DOHH2 (cell line): ENCODE measurements around the gene RCL1.

Experiments
- H3F3A ChIP-seq: fragments of 200-600 bp; sonication (generic), shearing (Covaris generic); 2 replicates; pipeline ENCODE4 v1.6.0; 2016; ENCODE audit warnings: antibody characterized with exemption, mild to moderate bottlenecking; ENCODE audit not compliant: control insufficient read depth, insufficient read depth
- H3K27ac ChIP-seq: fragments of 200-600 bp; sonication (generic); 2 replicates; pipeline ENCODE4 v1.5.1; 2014; ENCODE audit warnings: low read depth, mild to moderate bottlenecking, low read length, moderate library complexity
- H3K27me3 ChIP-seq: fragments of 200-600 bp; sonication (generic); 2 replicates; pipeline ENCODE4 v1.6.1; 2014; ENCODE audit warnings: mild to moderate bottlenecking, low read length, mixed read lengths; ENCODE audit not compliant: control insufficient read depth
- H3K36me3 ChIP-seq: fragments of 200-600 bp; sonication (generic); 2 replicates; pipeline ENCODE4 v1.6.1; 2014; ENCODE audit warnings: mild to moderate bottlenecking, low read length, moderate library complexity, mixed read lengths; ENCODE audit not compliant: control insufficient read depth
- H3K4me1 ChIP-seq: fragments of 200-600 bp; sonication (generic); 2 replicates; pipeline ENCODE4 v1.6.1; 2014; ENCODE audit warnings: mild to moderate bottlenecking, low read length, mixed read lengths; ENCODE audit not compliant: control insufficient read depth
- H3K4me2 ChIP-seq: fragments of 200-600 bp; sonication (generic); 2 replicates; pipeline ENCODE4 v1.6.0; 2014; ENCODE audit warnings: mild to moderate bottlenecking, low read length, moderate library complexity
- H3K4me3 ChIP-seq: fragments of 200-600 bp; sonication (generic); 2 replicates; pipeline ENCODE4 v1.5.1; 2014; ENCODE audit warnings: mild to moderate bottlenecking, low read length, mixed read lengths
- H3K79me2 ChIP-seq: fragments of 200-600 bp; sonication (generic); 2 replicates; pipeline ENCODE4 v1.6.1; 2014; ENCODE audit warnings: mild to moderate bottlenecking, low read length, mixed read lengths; ENCODE audit not compliant: control insufficient read depth
- H3K9me2 ChIP-seq: fragments of 200-600 bp; sonication (generic); replicated peaks from 2 replicates; pipeline ENCODE4 v1.6.1; 2014; ENCODE audit warnings: mild to moderate bottlenecking, low read length, mixed read lengths; ENCODE audit not compliant: control insufficient read depth
- H3K9me3 ChIP-seq: fragments of 200-600 bp; sonication (generic); 2 replicates; pipeline ENCODE4 v1.6.1; 2014; ENCODE audit warnings: antibody characterized with exemption, low read length, mixed read lengths; ENCODE audit not compliant: control insufficient read depth, insufficient read depth
- H4K20me1 ChIP-seq: fragments of 200-600 bp; sonication (generic); 2 replicates; pipeline ENCODE4 v1.6.0; 2014; ENCODE audit warnings: low read depth, mild to moderate bottlenecking, antibody characterized with exemption, low read length, moderate library complexity; ENCODE audit not compliant: control insufficient read depth, insufficient read depth
- CTCF ChIP-seq: fragments of 200-600 bp; sonication (generic); IDR thresholded peaks from one replicate; pipeline ENCODE4 v1.5.1; 2014; ENCODE audit warnings: antibody characterized with exemption, mild to moderate bottlenecking, low read depth, low read length; ENCODE audit not compliant: poor library complexity, severe bottlenecking
- EZH2phosphoT487 ChIP-seq: fragments of 200-600 bp; sonication (generic); IDR thresholded peaks from 2 replicates; pipeline ENCODE4 v1.6.1; 2017; ENCODE audit warnings: borderline replicate concordance, mild to moderate bottlenecking, antibody characterized with exemption, low read length, moderate library complexity, mixed read lengths

RCL1 gene

GRCh38 chr9:4831119-4831518 lies 38.4 kb downstream of the RCL1 start:
- H3K9me3 ChIP-seq: no peaks in the 10 kb centered on the region
- H3K79me2 ChIP-seq: peaks cover 44% of the 10 kb centered on the region
- no peak for TF ChIP-seq EZH2phosphoT487
- TF ChIP-seq CTCF: no peak
- no peak overlapping the region for H3K4me2 ChIP-seq
- no peak overlapping the region for H3K27ac ChIP-seq
- no peaks in the 10 kb centered on the region for H3K4me1 ChIP-seq
- 0 out of 2 replicates have a peak, but pooled peaks cover 3% of the 10 kb centered on the region for H4K20me1 ChIP-seq
- no peak overlapping the region for H3K4me3 ChIP-seq
- H3K36me3 ChIP-seq: peaks cover 51% of the 10 kb centered on the region
- H3K27me3 ChIP-seq: no peaks in the 10 kb centered on the region
- no peaks in the 10 kb centered on the region for H3K9me2 ChIP-seq
- no peaks in the 10 kb centered on the region for H3F3A ChIP-seq

- Histone ChIP-seq H3K79me2 (peaks cover 36% of the 10 kb centered on the region), H3F3A (no peaks in the 10 kb centered on the region)
- no peak for TF ChIP-seq EZH2phosphoT487
- no peak for TF ChIP-seq CTCF
These were observed 39.2 kb downstream of the RCL1 start for GRCh38 chr9:4831944-4832343.

GRCh38 chr9:4832786-4833579 lies 40.2 kb downstream of the RCL1 start:
- Histone ChIP-seq H3F3A (no peaks in the 10 kb centered on the region), H3K36me3 (peaks cover 53% of the 10 kb centered on the region), H3K9me2 (no peaks in the 10 kb centered on the region), H3K79me2 (peaks cover 31% of the 10 kb centered on the region), H3K9me3 (no peaks in the 10 kb centered on the region), H3K27ac (no peak overlapping the region), H4K20me1 (0 out of 2 replicates have a peak, but pooled peaks cover 3% of the 10 kb centered on the region), H3K4me2 (no peak overlapping the region), H3K4me1 (no peaks in the 10 kb centered on the region), H3K4me3 (no peak overlapping the region), H3K27me3 (no peaks in the 10 kb centered on the region)
- TF ChIP-seq EZH2phosphoT487 (no peak), CTCF (no peak)

More at GRCh38 chr9:4831944-4832343, 39.2 kb downstream of the RCL1 start:
- Histone ChIP-seq H3K9me2 (no peaks in the 10 kb centered on the region), H3K4me1 (no peaks in the 10 kb centered on the region), H3K36me3 (peaks cover 50% of the 10 kb centered on the region), H3K27me3 (no peaks in the 10 kb centered on the region), H3K27ac (no peak overlapping the region), H3K4me2 (no peak overlapping the region), H3K9me3 (no peaks in the 10 kb centered on the region), H3K4me3 (no peak overlapping the region), H4K20me1 (0 out of 2 replicates have a peak, but pooled peaks cover 3% of the 10 kb centered on the region)
